Lung microvascular endothelial cell (primary cell): ENCODE results near the gene PAQR6. TPM values are rescaled to one million over a fixed set of nuclear protein-coding genes. Genes with fewer than 3 reads are reported as not detected.
A peak's percentile ranks its signal among the peaks of the same experiment; 100 is the strongest.

ENCODE experiments used
- DNase-seq, 2 donors: peaks; one replicate each; pipeline versions ENCODE4 v3.0.0 to v3.0.0-alpha.2; 2010; ENCODE audit warnings: low read depth in 2 of 2
- total RNA-seq: library from RNA; depleted of rRNA; stranded (reverse); fragments of >200 nt; gene quantifications from 2 replicates; pipeline ENCODE4 v1.2.1, GENCODE V29; 2014

The PAQR6 gene
- 0.22 and 0.60 TPM in 2 replicates for total RNA-seq

GRCh38 chr1:156247460-156248322 is at the start of gene PAQR6:
Gene PAQR6, minus strand, starts transcription at chr1:156248056. Its CDS starts 1,325 bp downstream, at chr1:156246731.
- no peak for DNase-seq

- peak; percentile 77 to 82 for DNase-seq
These were observed 47.6 kb upstream of the PAQR6 start, which contains the start of gene GLMP for GRCh38 chr1:156295391-156295947. Gene GLMP, minus strand, starts transcription at chr1:156295679. Its CDS starts 34 bp downstream, at chr1:156295645.

- DNase-seq: no peak
These were observed 46.0 kb upstream of the PAQR6 start for GRCh38 chr1:156293895-156294294.

- DNase-seq: no peak
These were observed 45.2 kb upstream of the PAQR6 start for GRCh38 chr1:156293098-156293434.

GRCh38 chr1:156291226-156292061 is 43.6 kb upstream of the PAQR6 start:
- DNase-seq: peak; percentile 80 to 81

- no peak for DNase-seq
These were observed 42.0 kb upstream of the PAQR6 start for GRCh38 chr1:156289857-156290256.

GRCh38 chr1:156286061-156286460 is 38.2 kb upstream of the PAQR6 start:
- no peak for DNase-seq

GRCh38 chr1:156285437-156285836 is 37.6 kb upstream of the PAQR6 start:
- no peak for DNase-seq

GRCh38 chr1:156284757-156285156 is 36.9 kb upstream of the PAQR6 start:
- DNase-seq: no peak

- DNase-seq: no peak
These were observed 36.3 kb upstream of the PAQR6 start, which contains the start of gene TMEM79 for GRCh38 chr1:156284112-156284511. Gene TMEM79, plus strand, starts transcription at chr1:156284325. Its CDS starts 902 bp downstream, at chr1:156285227.

- DNase-seq: no peak
These were observed 35.7 kb upstream of the PAQR6 start for GRCh38 chr1:156283521-156283920.

- DNase-seq: peak; percentile 99
These were observed 34.8 kb upstream of the PAQR6 start, which contains the start of gene SMG5 for GRCh38 chr1:156282479-156283222. Gene SMG5, minus strand, starts transcription at chr1:156282825. Its CDS starts 145 bp downstream, at chr1:156282680.

- DNase-seq: peak; percentile 29 to 49
These were observed 34.0 kb upstream of the PAQR6 start for GRCh38 chr1:156281693-156282478.

GRCh38 chr1:156281281-156281680 is 33.4 kb upstream of the PAQR6 start:
- DNase-seq: peak; percentile 33 to 36

GRCh38 chr1:156279837-156280236 is 32.0 kb upstream of the PAQR6 start:
- DNase-seq: no peak

GRCh38 chr1:156276966-156277381 is 29.1 kb upstream of the PAQR6 start:
- DNase-seq: no peak

- DNase-seq: no peak
These were observed 28.7 kb upstream of the PAQR6 start for GRCh38 chr1:156276532-156276931.

GRCh38 chr1:156270314-156270713 is 22.5 kb upstream of the PAQR6 start:
- DNase-seq: no peak

GRCh38 chr1:156268336-156268735 is 20.5 kb upstream of the PAQR6 start:
- peak in 1 of 2 donors; percentile 42 for DNase-seq

GRCh38 chr1:156266051-156266450 is 18.2 kb upstream of the PAQR6 start:
- DNase-seq: no peak
